HepG2 (cell line): ENCODE results near the gene PBX2. TPM values are rescaled to one million over a fixed set of nuclear protein-coding genes. Genes with fewer than 3 reads are reported as not detected.

Experiments
- ARID5B ChIP-seq: IDR thresholded peaks from 2 replicates; pipeline ENCODE4 v1.4.0; 2020; ENCODE audit warnings: mild to moderate bottlenecking, missing genetic modification reagents
- CCDC6 ChIP-seq: sonication (generic); formaldehyde crosslinking; IDR thresholded peaks from 2 replicates; pipeline ENCODE4 v1.8.1; 2022; ENCODE audit warnings: mild to moderate bottlenecking, missing genetic modification reagents, moderate library complexity
- ELF3 ChIP-seq: IDR thresholded peaks from 2 replicates; pipeline ENCODE4 v1.6.1; 2016; ENCODE audit warnings: missing genetic modification reagents, missing compliant biosample characterization
- KLF16 ChIP-seq, 2 experiments: sonication (generic) in 1 of 2; formaldehyde crosslinking in 1 of 2; IDR thresholded peaks; 2 replicates each; pipeline versions ENCODE4 v1.6.1 to v1.8.0; 2016 to 2023; ENCODE audit warnings: missing genetic modification reagents in 2 of 2, missing compliant biosample characterization in 1 of 2
- MXD1 ChIP-seq: sonication (generic); formaldehyde crosslinking; IDR thresholded peaks from 2 replicates; pipeline ENCODE4 v1.4.0; 2020; ENCODE audit warnings: mild to moderate bottlenecking, missing genetic modification reagents
- RBFOX2 ChIP-seq: fragments of 200-400 bp; formaldehyde crosslinking; IDR thresholded peaks from 2 replicates; pipeline ENCODE4 v1.6.1; 2017; ENCODE audit warnings: low read depth, mild to moderate bottlenecking, low read length
- REPIN1 ChIP-seq: sonication (generic); formaldehyde crosslinking; IDR thresholded peaks from 2 replicates; pipeline ENCODE4 v1.8.0; 2022; ENCODE audit warnings: missing genetic modification reagents, low read depth, mild to moderate bottlenecking, borderline replicate concordance
- SMAD9 ChIP-seq: sonication (generic); formaldehyde crosslinking; IDR thresholded peaks from 2 replicates; pipeline ENCODE4 v1.5.1; 2020; ENCODE audit warnings: mild to moderate bottlenecking, missing genetic modification reagents
- YY1 ChIP-seq: IDR thresholded peaks from 2 replicates; pipeline ENCODE4 v1.6.1; 2011; ENCODE audit warnings: low read length, low read depth, moderate library complexity, mild to moderate bottlenecking; ENCODE audit not compliant: insufficient read depth, insufficient replicate concordance
- ZHX2 ChIP-seq, 2 experiments: sonication (generic) in 1 of 2; formaldehyde crosslinking in 1 of 2; IDR thresholded peaks; 2 replicates each; pipeline versions ENCODE4 v1.6.1 to v1.9.0; 2014 to 2022; ENCODE audit warnings: antibody characterized with exemption in 1 of 2, borderline replicate concordance in 1 of 2, inconsistent platforms in 1 of 2, low read depth in 1 of 2, missing genetic modification reagents in 1 of 2
- polyA plus RNA-seq, 8 experiments: library from polyadenylated mRNA; depleted of rRNA in 3 of 8; stranded (reverse) in 7 of 8; unstranded in 1 of 8; fragments of >200 nt; fragmentation: Illumina TruSeq in 4 of 8; extraction: Trizol in 4 of 8; gene quantifications; 2 replicates each; pipeline versions ENCODE4 v1.2.1 to v1.2.3, GENCODE V29; 2011 to 2016; ENCODE audit warnings: low read depth in 4 of 8, missing spikeins in 1 of 8, mixed read lengths in 1 of 8; ENCODE audit not compliant: insufficient read depth in 1 of 8
- total RNA-seq, 5 experiments: library from RNA; depleted of rRNA; stranded (reverse); fragments of >200 nt; fragmentation: Illumina TruSeq; extraction: Trizol; gene quantifications; 2 replicates each; pipeline ENCODE4 v1.2.3, GENCODE V29; 2016; ENCODE audit warnings: low read depth in 1 of 5
- TF ChIP-seq, protein P1 (sequence below): IDR thresholded peaks from 2 replicates; pipeline ENCODE4 v1.6.1; 2012; ENCODE audit warnings: low read depth, low read length, improper control_type of control experiment
- TF ChIP-seq, protein P2 (sequence below): sonication (generic); formaldehyde crosslinking; IDR thresholded peaks from 2 replicates; pipeline ENCODE4 v1.4.0; 2020; ENCODE audit warnings: mild to moderate bottlenecking, missing genetic modification reagents
- TF ChIP-seq, protein P3 (sequence below): sonication (generic); formaldehyde crosslinking; IDR thresholded peaks from 2 replicates; pipeline ENCODE4 v1.9.0; 2021; ENCODE audit warnings: missing genetic modification reagents, mild to moderate bottlenecking, borderline replicate concordance

Gene PBX2
- total and polyA plus RNA-seq, 2 of the 13 experiments (the other 11 are each of a cell fraction or from before 2014, with no cell fraction given): 42.3 to 77.8 TPM

DNA sequence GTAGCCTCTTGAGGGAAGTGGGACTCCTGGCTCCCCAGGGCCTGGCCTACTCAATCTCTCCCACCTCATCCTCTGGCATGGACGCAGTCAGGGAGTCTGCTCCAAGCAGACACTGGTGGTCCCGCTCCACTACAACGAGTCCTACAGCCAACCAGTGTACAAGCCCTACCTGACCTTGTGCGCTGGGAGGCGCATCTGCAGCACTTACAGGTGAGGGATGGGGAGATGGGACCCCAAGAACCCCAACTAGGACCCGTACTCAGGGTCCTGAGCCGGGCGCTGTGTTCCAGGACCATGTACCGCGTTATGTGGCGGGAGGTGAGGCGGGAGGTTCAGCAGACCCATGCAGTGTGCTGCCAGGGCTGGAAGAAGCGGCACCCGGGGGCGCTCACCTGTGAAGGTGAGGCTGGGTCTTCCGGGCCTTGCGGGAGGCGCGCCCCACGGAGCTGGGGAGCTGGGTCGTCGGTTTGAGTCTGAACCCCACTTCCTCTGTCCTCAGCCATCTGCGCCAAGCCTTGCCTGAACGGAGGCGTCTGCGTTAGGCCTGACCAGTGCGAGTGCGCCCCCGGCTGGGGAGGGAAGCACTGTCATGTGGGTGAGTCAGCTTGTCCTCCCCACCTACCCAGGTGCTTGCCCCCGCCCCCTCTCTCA, 23.5 kb downstream of the PBX2 start (continued):
- TF ChIP-seq MXD1 (CRISPR knock-in tag) (0 out of 2 replicates have a peak, but pooled peaks have one; percentile 41), SMAD9 (CRISPR knock-in tag) (no peak), ZHX2 (IDR thresholded peaks at IDR 0.05; ENCODE audit: low read depth) (no peak), ZHX2 (CRISPR knock-in tag; IDR thresholded peaks at IDR 0.05; ENCODE audit: borderline replicate concordance) (no peak), REPIN1 (CRISPR knock-in tag) (no peak), ELF3 (CRISPR knock-in tag) (no peak), KLF16 (CRISPR knock-in tag; IDR thresholded peaks at IDR 0.05) (no peak), CCDC6 (CRISPR knock-in tag) (no peak), ARID5B (no peak), RBFOX2 (peak; percentile 77), YY1 (no peak)
- TF ChIP-seq, protein P1, sequence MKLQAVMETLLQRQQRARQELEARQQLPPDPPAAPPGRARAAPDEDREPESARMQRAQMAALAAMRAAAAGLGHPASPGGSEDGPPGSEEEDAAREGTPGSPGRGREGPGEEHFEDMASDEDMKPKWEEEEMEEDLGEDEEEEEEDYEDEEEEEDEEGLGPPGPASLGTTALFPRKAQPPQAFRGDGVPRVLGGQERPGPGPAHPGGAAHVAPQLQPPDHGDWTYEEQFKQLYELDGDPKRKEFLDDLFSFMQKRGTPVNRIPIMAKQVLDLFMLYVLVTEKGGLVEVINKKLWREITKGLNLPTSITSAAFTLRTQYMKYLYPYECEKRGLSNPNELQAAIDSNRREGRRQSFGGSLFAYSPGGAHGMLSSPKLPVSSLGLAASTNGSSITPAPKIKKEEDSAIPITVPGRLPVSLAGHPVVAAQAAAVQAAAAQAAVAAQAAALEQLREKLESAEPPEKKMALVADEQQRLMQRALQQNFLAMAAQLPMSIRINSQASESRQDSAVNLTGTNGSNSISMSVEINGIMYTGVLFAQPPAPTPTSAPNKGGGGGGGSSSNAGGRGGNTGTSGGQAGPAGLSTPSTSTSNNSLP: no peak
- TF ChIP-seq, protein P2, sequence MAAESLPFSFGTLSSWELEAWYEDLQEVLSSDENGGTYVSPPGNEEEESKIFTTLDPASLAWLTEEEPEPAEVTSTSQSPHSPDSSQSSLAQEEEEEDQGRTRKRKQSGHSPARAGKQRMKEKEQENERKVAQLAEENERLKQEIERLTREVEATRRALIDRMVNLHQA (CRISPR knock-in tag): no peak
- TF ChIP-seq, protein P3, sequence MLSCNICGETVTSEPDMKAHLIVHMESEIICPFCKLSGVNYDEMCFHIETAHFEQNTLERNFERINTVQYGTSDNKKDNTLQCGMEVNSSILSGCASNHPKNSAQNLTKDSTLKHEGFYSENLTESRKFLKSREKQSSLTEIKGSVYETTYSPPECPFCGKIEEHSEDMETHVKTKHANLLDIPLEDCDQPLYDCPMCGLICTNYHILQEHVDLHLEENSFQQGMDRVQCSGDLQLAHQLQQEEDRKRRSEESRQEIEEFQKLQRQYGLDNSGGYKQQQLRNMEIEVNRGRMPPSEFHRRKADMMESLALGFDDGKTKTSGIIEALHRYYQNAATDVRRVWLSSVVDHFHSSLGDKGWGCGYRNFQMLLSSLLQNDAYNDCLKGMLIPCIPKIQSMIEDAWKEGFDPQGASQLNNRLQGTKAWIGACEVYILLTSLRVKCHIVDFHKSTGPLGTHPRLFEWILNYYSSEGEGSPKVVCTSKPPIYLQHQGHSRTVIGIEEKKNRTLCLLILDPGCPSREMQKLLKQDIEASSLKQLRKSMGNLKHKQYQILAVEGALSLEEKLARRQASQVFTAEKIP (CRISPR knock-in tag): no peak
